HepG2 (cell line): Measurements from ENCODE around the gene ARMH1. TPM values are rescaled to one million over a fixed set of nuclear protein-coding genes. Genes with fewer than 3 reads are reported as not detected.

Experiments
- ETS1 ChIP-seq: sonication (generic); formaldehyde crosslinking; IDR thresholded peaks from 2 replicates; pipeline ENCODE4 v1.4.0; 2020; ENCODE audit warnings: missing genetic modification reagents
- KLF6 ChIP-seq: IDR thresholded peaks from 2 replicates; pipeline ENCODE4 v1.8.0; 2016; ENCODE audit warnings: missing biosample characterization, missing genetic modification reagents
- MXD1 ChIP-seq: sonication (generic); formaldehyde crosslinking; IDR thresholded peaks from 2 replicates; pipeline ENCODE4 v1.4.0; 2020; ENCODE audit warnings: mild to moderate bottlenecking, missing genetic modification reagents
- NKX3-1 ChIP-seq: sonication (generic); formaldehyde crosslinking; IDR thresholded peaks from 2 replicates; pipeline ENCODE4 v1.5.0; 2020; ENCODE audit warnings: missing genetic modification reagents
- POLR2AphosphoS5 ChIP-seq: IDR thresholded peaks from 2 replicates; pipeline ENCODE4 v1.6.1; 2012; ENCODE audit warnings: low read depth, low read length
- ZEB1 ChIP-seq: IDR thresholded peaks from 2 replicates; pipeline ENCODE4 v1.6.1; 2012; ENCODE audit warnings: mild to moderate bottlenecking, low read depth, inconsistent platforms; ENCODE audit not compliant: insufficient replicate concordance
- ZNF609 ChIP-seq: sonication (generic); formaldehyde crosslinking; IDR thresholded peaks from 2 replicates; pipeline ENCODE4 v1.4.0; 2020; ENCODE audit warnings: mild to moderate bottlenecking, missing genetic modification reagents, borderline replicate concordance
- ZXDC ChIP-seq: sonication (generic); formaldehyde crosslinking; IDR thresholded peaks from 2 replicates; pipeline ENCODE4 v1.5.0; 2020; ENCODE audit warnings: mild to moderate bottlenecking, missing genetic modification reagents
- polyA plus RNA-seq, 8 experiments: library from polyadenylated mRNA; depleted of rRNA in 3 of 8; stranded (reverse) in 7 of 8; unstranded in 1 of 8; fragments of >200 nt; fragmentation: Illumina TruSeq in 4 of 8; extraction: Trizol in 4 of 8; gene quantifications; 2 replicates each; pipeline versions ENCODE4 v1.2.1 to v1.2.3, GENCODE V29; 2011 to 2016; ENCODE audit warnings: low read depth in 4 of 8, missing spikeins in 1 of 8, mixed read lengths in 1 of 8; ENCODE audit not compliant: insufficient read depth in 1 of 8
- total RNA-seq, 5 experiments: library from RNA; depleted of rRNA; stranded (reverse); fragments of >200 nt; fragmentation: Illumina TruSeq; extraction: Trizol; gene quantifications; 2 replicates each; pipeline ENCODE4 v1.2.3, GENCODE V29; 2016; ENCODE audit warnings: low read depth in 1 of 5
- TF ChIP-seq, protein P1 (sequence below): IDR thresholded peaks from 2 replicates; pipeline ENCODE4 v1.6.1; 2016; ENCODE audit warnings: missing compliant biosample characterization, missing genetic modification reagents, borderline replicate concordance
- TF ChIP-seq, protein P2 (sequence below): sonication (generic); formaldehyde crosslinking; IDR thresholded peaks from 2 replicates; pipeline ENCODE4 v1.8.1; 2022; ENCODE audit warnings: low read depth, mild to moderate bottlenecking, missing genetic modification reagents

Gene ARMH1
- total and polyA plus RNA-seq, 2 of the 13 experiments (the other 11 are each of a cell fraction or from before 2014, with no cell fraction given), result 0.69 TPM; not detected in 1

DNA sequence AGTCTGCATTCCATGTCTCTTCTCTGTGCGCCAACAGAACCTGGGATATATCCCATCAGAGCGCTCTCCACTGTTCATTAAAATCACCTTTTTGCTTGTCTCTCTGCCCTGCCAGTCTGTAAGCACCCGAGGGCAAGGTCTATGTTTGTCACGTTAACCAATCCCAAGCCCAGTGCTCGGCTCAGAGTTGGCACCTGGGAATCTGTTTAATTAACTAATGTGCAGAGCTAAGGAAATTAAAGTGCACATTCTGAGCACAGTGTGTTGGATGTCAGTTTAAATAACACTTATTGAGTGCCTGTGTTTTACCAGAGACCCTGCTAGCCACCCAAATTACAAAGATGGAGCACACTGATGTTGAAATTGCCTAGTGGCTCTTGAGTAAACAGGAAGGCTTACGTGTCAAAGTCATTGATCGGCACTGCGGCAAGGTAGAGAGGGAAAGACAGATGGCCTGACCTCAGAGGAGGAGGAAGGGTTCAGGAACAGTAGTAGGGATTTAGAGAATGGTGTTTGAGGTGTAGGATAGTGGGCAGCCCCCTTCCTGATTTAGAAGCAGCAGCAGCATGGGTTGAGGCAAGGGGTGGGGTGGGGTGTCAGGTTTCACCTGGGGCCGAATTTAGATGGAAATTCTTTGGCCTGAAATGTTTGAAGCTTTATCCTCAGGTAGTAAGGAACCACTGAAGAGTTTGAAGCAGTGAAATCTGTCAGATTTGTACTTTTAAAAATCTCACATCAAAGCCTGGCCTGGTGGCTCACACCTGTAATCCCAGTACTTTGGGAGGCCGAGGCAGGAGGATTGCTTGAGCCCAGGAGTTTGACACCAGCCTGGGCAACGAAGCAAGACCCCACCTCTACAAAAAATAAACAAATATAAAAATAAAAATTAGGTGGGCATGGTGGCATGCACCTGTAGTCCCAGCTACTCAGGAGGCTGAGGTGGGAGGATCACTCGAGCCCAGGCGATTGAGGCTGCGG is 7.7 kb downstream of the ARMH1 start (continued):
- TF ChIP-seq ETS1 (no peak), POLR2AphosphoS5 (peak; percentile 79), ZNF609 (peak; percentile 79; the same call in 1 of the 2 replicates), MXD1 (no peak), KLF6 (CRISPR knock-in tag) (peak; percentile 78), NKX3-1 (CRISPR knock-in tag) (no peak), ZEB1 (peak; percentile 57), ZXDC (CRISPR knock-in tag) (no peak)
- TF ChIP-seq, protein P1, sequence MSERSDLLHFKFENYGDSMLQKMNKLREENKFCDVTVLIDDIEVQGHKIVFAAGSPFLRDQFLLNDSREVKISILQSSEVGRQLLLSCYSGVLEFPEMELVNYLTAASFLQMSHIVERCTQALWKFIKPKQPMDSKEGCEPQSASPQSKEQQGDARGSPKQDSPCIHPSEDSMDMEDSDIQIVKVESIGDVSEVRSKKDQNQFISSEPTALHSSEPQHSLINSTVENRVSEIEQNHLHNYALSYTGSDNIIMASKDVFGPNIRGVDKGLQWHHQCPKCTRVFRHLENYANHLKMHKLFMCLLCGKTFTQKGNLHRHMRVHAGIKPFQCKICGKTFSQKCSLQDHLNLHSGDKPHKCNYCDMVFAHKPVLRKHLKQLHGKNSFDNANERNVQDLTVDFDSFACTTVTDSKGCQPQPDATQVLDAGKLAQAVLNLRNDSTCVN (CRISPR knock-in tag), result no peak
- TF ChIP-seq, protein P2, sequence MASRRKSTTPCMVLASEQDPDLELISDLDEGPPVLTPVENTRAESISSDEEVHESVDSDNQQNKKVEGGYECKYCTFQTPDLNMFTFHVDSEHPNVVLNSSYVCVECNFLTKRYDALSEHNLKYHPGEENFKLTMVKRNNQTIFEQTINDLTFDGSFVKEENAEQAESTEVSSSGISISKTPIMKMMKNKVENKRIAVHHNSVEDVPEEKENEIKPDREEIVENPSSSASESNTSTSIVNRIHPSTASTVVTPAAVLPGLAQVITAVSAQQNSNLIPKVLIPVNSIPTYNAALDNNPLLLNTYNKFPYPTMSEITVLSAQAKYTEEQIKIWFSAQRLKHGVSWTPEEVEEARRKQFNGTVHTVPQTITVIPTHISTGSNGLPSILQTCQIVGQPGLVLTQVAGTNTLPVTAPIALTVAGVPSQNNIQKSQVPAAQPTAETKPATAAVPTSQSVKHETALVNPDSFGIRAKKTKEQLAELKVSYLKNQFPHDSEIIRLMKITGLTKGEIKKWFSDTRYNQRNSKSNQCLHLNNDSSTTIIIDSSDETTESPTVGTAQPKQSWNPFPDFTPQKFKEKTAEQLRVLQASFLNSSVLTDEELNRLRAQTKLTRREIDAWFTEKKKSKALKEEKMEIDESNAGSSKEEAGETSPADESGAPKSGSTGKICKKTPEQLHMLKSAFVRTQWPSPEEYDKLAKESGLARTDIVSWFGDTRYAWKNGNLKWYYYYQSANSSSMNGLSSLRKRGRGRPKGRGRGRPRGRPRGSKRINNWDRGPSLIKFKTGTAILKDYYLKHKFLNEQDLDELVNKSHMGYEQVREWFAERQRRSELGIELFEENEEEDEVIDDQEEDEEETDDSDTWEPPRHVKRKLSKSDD (CRISPR knock-in tag), result peak; percentile 85
